GM12878 (cell line): ENCODE measurements around the gene MTMR8.

Experiments
- CTCF ChIP-seq, 3 experiments: IDR thresholded peaks in 2 of 3; conservative IDR thresholded peaks in 1 of 3; 2 replicates each; pipeline ENCODE4 v1.5.1; 2011; ENCODE audit warnings: low read depth in 3 of 3, low read length in 3 of 3, mild to moderate bottlenecking in 3 of 3, control low read depth in 2 of 3, moderate library complexity in 2 of 3, inconsistent platforms in 1 of 3, mixed read lengths in 1 of 3; ENCODE audit not compliant: control insufficient read depth in 2 of 3, insufficient read depth in 1 of 3; ENCODE audit errors: extremely low read depth in 1 of 3
- GATAD2B ChIP-seq: fragments of 450-650 bp; conservative IDR thresholded peaks from 2 replicates; pipeline ENCODE4 v1.6.1; 2017; ENCODE audit warnings: low read depth, mild to moderate bottlenecking, moderate library complexity
- NFXL1 ChIP-seq: fragments of 450-650 bp; IDR thresholded peaks from 2 replicates; pipeline ENCODE4 v1.6.1; 2017; ENCODE audit warnings: antibody characterized with exemption, mild to moderate bottlenecking, borderline replicate concordance
- RAD21 ChIP-seq: IDR thresholded peaks from 2 replicates; pipeline ENCODE4 v1.6.1; 2011; ENCODE audit warnings: mild to moderate bottlenecking, low read depth, low read length, moderate library complexity; ENCODE audit not compliant: insufficient read depth
- TAF1 ChIP-seq: IDR thresholded peaks from 2 replicates; pipeline ENCODE4 v1.6.1; 2011; ENCODE audit warnings: mild to moderate bottlenecking, low read depth, low read length, borderline replicate concordance
- USF2 ChIP-seq: IDR thresholded peaks from 2 replicates; pipeline ENCODE4 v1.6.1; 2011; ENCODE audit warnings: low read depth, low read length, improper control_type of control experiment, borderline replicate concordance
- ZSCAN29 ChIP-seq: fragments of 450-650 bp; IDR thresholded peaks from 2 replicates; pipeline ENCODE4 v1.6.1; 2017; ENCODE audit warnings: mild to moderate bottlenecking, moderate library complexity

GRCh38 chrX:64437218-64437617 is 42.0 kb upstream of the MTMR8 start:
- TF ChIP-seq CTCF (IDR thresholded peaks at IDR 0.05 in 2 of 3, conservative IDR thresholded peaks at IDR 0.05 in 1 of 3; ENCODE audit: control insufficient read depth in 2 of 3, extremely low read depth in 1 of 3, insufficient read depth in 1 of 3, low read depth in 3 of 3, low read length in 3 of 3): no peak
- no peak for TF ChIP-seq RAD21
- TF ChIP-seq USF2: no peak
- no peak for TF ChIP-seq ZSCAN29
- no peak for TF ChIP-seq GATAD2B
- no peak for TF ChIP-seq TAF1
- TF ChIP-seq NFXL1: no peak
